HepG2 (cell line): ENCODE results near the gene SNED1. TPM values are rescaled to one million over a fixed set of nuclear protein-coding genes. Genes with fewer than 3 reads are reported as not detected.

Experiments used
- AGO1 ChIP-seq: fragments of 200-400 bp; formaldehyde crosslinking; IDR thresholded peaks from 2 replicates; pipeline ENCODE4 v1.6.1; 2017; ENCODE audit warnings: mild to moderate bottlenecking, low read depth, low read length, moderate library complexity; ENCODE audit not compliant: poor library complexity, severe bottlenecking
- ERF ChIP-seq: IDR thresholded peaks from 2 replicates; pipeline ENCODE4 v1.6.1; 2018; ENCODE audit warnings: missing biosample characterization, missing genetic modification reagents
- FOSL2 ChIP-seq: sonication (generic); formaldehyde crosslinking; IDR thresholded peaks from 2 replicates; pipeline ENCODE4 v1.4.0; 2020; ENCODE audit warnings: missing genetic modification reagents
- HOXD1 ChIP-seq: sonication (generic); formaldehyde crosslinking; IDR thresholded peaks from 2 replicates; pipeline ENCODE4 v1.5.0; 2020; ENCODE audit warnings: missing genetic modification reagents
- MATR3 ChIP-seq: sonication (generic); formaldehyde crosslinking; IDR thresholded peaks from 2 replicates; pipeline ENCODE4 v1.4.0; 2020; ENCODE audit warnings: missing genetic modification reagents
- RAD51 ChIP-seq: fragments of 450-650 bp; IDR thresholded peaks from 2 replicates; pipeline ENCODE4 v1.6.1; 2016; ENCODE audit warnings: borderline replicate concordance
- RFX3 ChIP-seq: IDR thresholded peaks from 2 replicates; pipeline ENCODE4 v1.6.1; 2016; ENCODE audit warnings: missing biosample characterization, missing genetic modification reagents
- RORA ChIP-seq: sonication (generic); formaldehyde crosslinking; IDR thresholded peaks from 2 replicates; pipeline ENCODE4 v1.5.0; 2020; ENCODE audit warnings: mild to moderate bottlenecking, missing genetic modification reagents, moderate library complexity
- SP5 ChIP-seq: IDR thresholded peaks from 2 replicates; pipeline ENCODE4 v1.6.1; 2016; ENCODE audit warnings: low read depth, borderline replicate concordance
- ZMYM2 ChIP-seq: sonication (generic); formaldehyde crosslinking; IDR thresholded peaks from 2 replicates; pipeline ENCODE4 v1.8.0; 2022; ENCODE audit warnings: mild to moderate bottlenecking, missing genetic modification reagents
- ZNF609 ChIP-seq: sonication (generic); formaldehyde crosslinking; IDR thresholded peaks from 2 replicates; pipeline ENCODE4 v1.4.0; 2020; ENCODE audit warnings: mild to moderate bottlenecking, missing genetic modification reagents, borderline replicate concordance
- polyA plus RNA-seq, 8 experiments: library from polyadenylated mRNA; depleted of rRNA in 3 of 8; stranded (reverse) in 7 of 8; unstranded in 1 of 8; fragments of >200 nt; fragmentation: Illumina TruSeq in 4 of 8; extraction: Trizol in 4 of 8; gene quantifications; 2 replicates each; pipeline versions ENCODE4 v1.2.1 to v1.2.3, GENCODE V29; 2011 to 2016; ENCODE audit warnings: low read depth in 4 of 8, missing spikeins in 1 of 8, mixed read lengths in 1 of 8; ENCODE audit not compliant: insufficient read depth in 1 of 8
- total RNA-seq, 5 experiments: library from RNA; depleted of rRNA; stranded (reverse); fragments of >200 nt; fragmentation: Illumina TruSeq; extraction: Trizol; gene quantifications; 2 replicates each; pipeline ENCODE4 v1.2.3, GENCODE V29; 2016; ENCODE audit warnings: low read depth in 1 of 5
- TF ChIP-seq, protein P1 (sequence below): sonication (generic); formaldehyde crosslinking; IDR thresholded peaks from 2 replicates; pipeline ENCODE4 v1.4.0; 2020; ENCODE audit warnings: mild to moderate bottlenecking, missing genetic modification reagents
- TF ChIP-seq, protein P2 (sequence below): sonication (generic); formaldehyde crosslinking; IDR thresholded peaks from 2 replicates; pipeline ENCODE4 v1.4.0; 2020; ENCODE audit warnings: missing genetic modification reagents
- TF ChIP-seq, protein P3 (sequence below): sonication (generic); formaldehyde crosslinking; IDR thresholded peaks from 2 replicates; pipeline ENCODE4 v1.5.0; 2020; ENCODE audit warnings: mild to moderate bottlenecking, missing genetic modification reagents, moderate library complexity

SNED1 gene
- total and polyA plus RNA-seq, 2 of the 13 experiments (the other 11 are each of a cell fraction or from before 2014, with no cell fraction given) = 0.15 to 0.65 TPM

GRCh38 chr2:241102239-241102803, 103.9 kb downstream of the SNED1 start, which contains the start of gene MTERF4 (continued):
- TF ChIP-seq, protein P1, sequence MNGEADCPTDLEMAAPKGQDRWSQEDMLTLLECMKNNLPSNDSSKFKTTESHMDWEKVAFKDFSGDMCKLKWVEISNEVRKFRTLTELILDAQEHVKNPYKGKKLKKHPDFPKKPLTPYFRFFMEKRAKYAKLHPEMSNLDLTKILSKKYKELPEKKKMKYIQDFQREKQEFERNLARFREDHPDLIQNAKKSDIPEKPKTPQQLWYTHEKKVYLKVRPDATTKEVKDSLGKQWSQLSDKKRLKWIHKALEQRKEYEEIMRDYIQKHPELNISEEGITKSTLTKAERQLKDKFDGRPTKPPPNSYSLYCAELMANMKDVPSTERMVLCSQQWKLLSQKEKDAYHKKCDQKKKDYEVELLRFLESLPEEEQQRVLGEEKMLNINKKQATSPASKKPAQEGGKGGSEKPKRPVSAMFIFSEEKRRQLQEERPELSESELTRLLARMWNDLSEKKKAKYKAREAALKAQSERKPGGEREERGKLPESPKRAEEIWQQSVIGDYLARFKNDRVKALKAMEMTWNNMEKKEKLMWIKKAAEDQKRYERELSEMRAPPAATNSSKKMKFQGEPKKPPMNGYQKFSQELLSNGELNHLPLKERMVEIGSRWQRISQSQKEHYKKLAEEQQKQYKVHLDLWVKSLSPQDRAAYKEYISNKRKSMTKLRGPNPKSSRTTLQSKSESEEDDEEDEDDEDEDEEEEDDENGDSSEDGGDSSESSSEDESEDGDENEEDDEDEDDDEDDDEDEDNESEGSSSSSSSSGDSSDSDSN = peak; percentile 100
- TF ChIP-seq RAD51 (no peak), AGO1 (peak; percentile 82), FOSL2 (CRISPR knock-in tag) (peak; percentile 83), ZNF609 (CRISPR knock-in tag) (peak; percentile 88), RFX3 (CRISPR knock-in tag) (no peak; the same call in 1 of the 2 replicates), SP5 (peak; percentile 83), HOXD1 (peak; percentile 96), MATR3 (CRISPR knock-in tag) (no peak), RORA (CRISPR knock-in tag) (no peak), ERF (peak; percentile 100), ZMYM2 (CRISPR knock-in tag) (peak; percentile 87)
- TF ChIP-seq, protein P2, sequence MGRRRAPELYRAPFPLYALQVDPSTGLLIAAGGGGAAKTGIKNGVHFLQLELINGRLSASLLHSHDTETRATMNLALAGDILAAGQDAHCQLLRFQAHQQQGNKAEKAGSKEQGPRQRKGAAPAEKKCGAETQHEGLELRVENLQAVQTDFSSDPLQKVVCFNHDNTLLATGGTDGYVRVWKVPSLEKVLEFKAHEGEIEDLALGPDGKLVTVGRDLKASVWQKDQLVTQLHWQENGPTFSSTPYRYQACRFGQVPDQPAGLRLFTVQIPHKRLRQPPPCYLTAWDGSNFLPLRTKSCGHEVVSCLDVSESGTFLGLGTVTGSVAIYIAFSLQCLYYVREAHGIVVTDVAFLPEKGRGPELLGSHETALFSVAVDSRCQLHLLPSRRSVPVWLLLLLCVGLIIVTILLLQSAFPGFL (CRISPR knock-in tag) = 0 out of 2 replicates have a peak, but pooled peaks have one; percentile 76
- TF ChIP-seq, protein P3, sequence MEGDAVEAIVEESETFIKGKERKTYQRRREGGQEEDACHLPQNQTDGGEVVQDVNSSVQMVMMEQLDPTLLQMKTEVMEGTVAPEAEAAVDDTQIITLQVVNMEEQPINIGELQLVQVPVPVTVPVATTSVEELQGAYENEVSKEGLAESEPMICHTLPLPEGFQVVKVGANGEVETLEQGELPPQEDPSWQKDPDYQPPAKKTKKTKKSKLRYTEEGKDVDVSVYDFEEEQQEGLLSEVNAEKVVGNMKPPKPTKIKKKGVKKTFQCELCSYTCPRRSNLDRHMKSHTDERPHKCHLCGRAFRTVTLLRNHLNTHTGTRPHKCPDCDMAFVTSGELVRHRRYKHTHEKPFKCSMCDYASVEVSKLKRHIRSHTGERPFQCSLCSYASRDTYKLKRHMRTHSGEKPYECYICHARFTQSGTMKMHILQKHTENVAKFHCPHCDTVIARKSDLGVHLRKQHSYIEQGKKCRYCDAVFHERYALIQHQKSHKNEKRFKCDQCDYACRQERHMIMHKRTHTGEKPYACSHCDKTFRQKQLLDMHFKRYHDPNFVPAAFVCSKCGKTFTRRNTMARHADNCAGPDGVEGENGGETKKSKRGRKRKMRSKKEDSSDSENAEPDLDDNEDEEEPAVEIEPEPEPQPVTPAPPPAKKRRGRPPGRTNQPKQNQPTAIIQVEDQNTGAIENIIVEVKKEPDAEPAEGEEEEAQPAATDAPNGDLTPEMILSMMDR (CRISPR knock-in tag) = peak; percentile 55
